Measurements from ENCODE around the gene DNALI1.

GRCh38 chr1:37549341-37549740 is 7.4 kb upstream of the DNALI1 start:
- TF ChIP-seq PATZ1 (CRISPR knock-in tag; IDR thresholded peaks at IDR 0.05; ENCODE audit: borderline replicate concordance), result no peak
- TF ChIP-seq BACH2 (CRISPR knock-in tag; IDR thresholded peaks at IDR 0.05; ENCODE audit: borderline replicate concordance), result no peak
- TF ChIP-seq ARNTL (CRISPR knock-in tag; IDR thresholded peaks at IDR 0.05; ENCODE audit: borderline replicate concordance, low read depth), result no peak
- TF ChIP-seq ZFP3 (CRISPR knock-in tag; IDR thresholded peaks at IDR 0.05), result no peak
- TF ChIP-seq GLIS3 (CRISPR knock-in tag; IDR thresholded peaks at IDR 0.05), result no peak
- no peak for TF ChIP-seq ZFP30 (CRISPR knock-in tag; IDR thresholded peaks at IDR 0.05)
- TF ChIP-seq OSR1 (CRISPR knock-in tag; IDR thresholded peaks at IDR 0.05), result no peak
- no peak for TF ChIP-seq ZNF8 (CRISPR knock-in tag; IDR thresholded peaks at IDR 0.05)
- no peak for TF ChIP-seq ZNF70 (CRISPR knock-in tag; IDR thresholded peaks at IDR 0.05)
- TF ChIP-seq CREB5 (CRISPR knock-in tag; IDR thresholded peaks at IDR 0.05; ENCODE audit: low read depth), result no peak

All from SK-N-SH treated with all-trans-retinoic acid at 6 μM for 48 hours (cell line).